Peyer's patch (tissue), 4 donors: ENCODE results near the gene GALNT9.

Source experiments
- CTCF ChIP-seq, 6 experiments: fragments of 450-650 bp in 4 of 6; fragments of 200-600 bp in 2 of 6; sonication (generic) in 1 of 6; IDR thresholded peaks; one replicate each; pipeline ENCODE4 v1.5.1; 2017 to 2019; ENCODE audit warnings: antibody characterized with exemption in 6 of 6, mild to moderate bottlenecking in 3 of 6, moderate library complexity in 1 of 6
- POLR2A ChIP-seq, 2 donors: fragments of 450-650 bp; IDR thresholded peaks; one replicate each; pipeline ENCODE4 v1.5.1; 2017; ENCODE audit warnings: antibody characterized with exemption in 2 of 2, mild to moderate bottlenecking in 2 of 2, moderate library complexity in 2 of 2

- TF ChIP-seq CTCF (IDR thresholded peaks at IDR 0.05) (no peak), POLR2A (IDR thresholded peaks at IDR 0.05) (no peak)
Observed at GRCh38 chr12:132162508-132163031, 166.8 kb downstream of the GALNT9 start.
